ENCODE results near the gene SLX9. TPM values are rescaled to one million over a fixed set of nuclear protein-coding genes. Genes with fewer than 3 reads are reported as not detected.

Gene SLX9
- total RNA-seq, 3 donors from 2014 or later: 15.8 to 17.7 (median 17.0) TPM

DNA sequence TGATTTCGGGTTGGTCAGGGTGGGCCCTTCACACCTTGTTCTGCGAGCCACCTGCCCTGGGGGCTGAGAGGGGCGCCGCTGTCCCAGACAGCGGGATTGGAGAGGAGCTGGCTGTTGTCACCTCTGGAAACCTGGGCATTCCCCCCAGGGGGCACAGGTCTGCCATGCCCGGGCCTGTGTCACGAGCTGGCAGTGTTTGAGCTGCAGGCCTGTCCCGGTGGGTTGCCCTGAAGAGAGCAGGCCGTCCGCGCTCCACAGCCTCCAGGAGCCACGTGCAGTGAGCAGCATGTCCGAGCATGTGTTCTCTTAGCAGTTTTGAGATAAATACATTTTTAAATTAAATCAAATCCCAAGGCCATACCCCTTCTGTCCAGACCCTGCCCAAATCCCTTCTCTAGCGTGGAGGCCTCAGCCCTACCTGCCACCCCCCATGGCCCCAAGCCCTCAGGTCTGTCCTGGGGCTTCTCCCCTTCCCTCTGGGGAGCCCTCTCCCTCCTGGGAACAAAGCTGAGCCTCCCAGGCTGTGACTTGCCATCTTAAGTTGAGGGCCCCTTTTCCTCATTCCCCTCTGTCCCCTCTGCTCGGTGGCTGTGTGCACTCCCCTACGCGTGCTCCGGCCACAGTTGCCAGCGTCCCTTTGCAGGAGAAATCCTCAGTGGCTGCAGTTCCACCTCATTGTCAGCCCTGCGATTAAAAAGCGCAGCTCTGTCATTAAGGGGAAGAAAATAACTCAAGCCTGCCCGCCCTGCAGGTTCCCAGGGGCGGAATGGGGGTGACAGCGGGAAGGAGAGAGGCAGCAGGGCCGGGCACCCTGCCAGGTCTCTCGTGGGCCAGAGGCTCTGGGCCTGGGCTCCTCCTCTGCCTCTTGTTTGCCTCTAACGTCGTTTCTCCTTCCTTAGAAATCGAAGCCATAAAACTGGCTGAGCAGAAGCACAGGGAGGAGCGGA, 26.6 kb downstream of the SLX9 start:
- no peak for DNase-seq (ENCODE audit: low spot score in 2 of 2)
- Histone ChIP-seq H3K36me3 (no peaks in the 10 kb centered on the region), H3K27ac (peak overlapping the region; percentile 66 to 87), H3K27me3 (no peaks in the 10 kb centered on the region), H3K9me3 (no peaks in the 10 kb centered on the region), H3K4me3 (peak overlapping the region in 2 of 3 donors; percentile 15 to 51), H3K4me1 (peaks cover 19 to 21% of the 10 kb centered on the region in 2 donors)
- TF ChIP-seq POLR2AphosphoS5 (IDR thresholded peaks at IDR 0.05) (no peak), POLR2A (IDR thresholded peaks at IDR 0.05) (no peak)
- intact Hi-C loops (cut with DNase I; ENCODE audit: low total_unique reads): no loop called here

GRCh38 chr21:44967082-44968047, 27.5 kb downstream of the SLX9 start:
- DNase-seq (ENCODE audit: low spot score in 2 of 2): no peak
- Histone ChIP-seq H3K36me3 (no peaks in the 10 kb centered on the region), H3K4me3 (peak overlapping the region in 2 of 3 donors; percentile 15 to 51), H3K27me3 (no peaks in the 10 kb centered on the region), H3K4me1 (peaks cover 19 to 21% of the 10 kb centered on the region in 2 donors), H3K27ac (peak overlapping the region; percentile 66 to 87), H3K9me3 (no peaks in the 10 kb centered on the region)
- intact Hi-C loops (cut with DNase I; ENCODE audit: low total_unique reads): no loop called here
- no peak for TF ChIP-seq POLR2AphosphoS5 (IDR thresholded peaks at IDR 0.05)
- TF ChIP-seq, protein P1, sequence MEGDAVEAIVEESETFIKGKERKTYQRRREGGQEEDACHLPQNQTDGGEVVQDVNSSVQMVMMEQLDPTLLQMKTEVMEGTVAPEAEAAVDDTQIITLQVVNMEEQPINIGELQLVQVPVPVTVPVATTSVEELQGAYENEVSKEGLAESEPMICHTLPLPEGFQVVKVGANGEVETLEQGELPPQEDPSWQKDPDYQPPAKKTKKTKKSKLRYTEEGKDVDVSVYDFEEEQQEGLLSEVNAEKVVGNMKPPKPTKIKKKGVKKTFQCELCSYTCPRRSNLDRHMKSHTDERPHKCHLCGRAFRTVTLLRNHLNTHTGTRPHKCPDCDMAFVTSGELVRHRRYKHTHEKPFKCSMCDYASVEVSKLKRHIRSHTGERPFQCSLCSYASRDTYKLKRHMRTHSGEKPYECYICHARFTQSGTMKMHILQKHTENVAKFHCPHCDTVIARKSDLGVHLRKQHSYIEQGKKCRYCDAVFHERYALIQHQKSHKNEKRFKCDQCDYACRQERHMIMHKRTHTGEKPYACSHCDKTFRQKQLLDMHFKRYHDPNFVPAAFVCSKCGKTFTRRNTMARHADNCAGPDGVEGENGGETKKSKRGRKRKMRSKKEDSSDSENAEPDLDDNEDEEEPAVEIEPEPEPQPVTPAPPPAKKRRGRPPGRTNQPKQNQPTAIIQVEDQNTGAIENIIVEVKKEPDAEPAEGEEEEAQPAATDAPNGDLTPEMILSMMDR (IDR thresholded peaks at IDR 0.05): no peak
- TF ChIP-seq POLR2A (IDR thresholded peaks at IDR 0.05): no peak

- no peak overlapping the region for H3K4me3 ChIP-seq
- no peaks in the 10 kb centered on the region for H3K9me3 ChIP-seq
- TF ChIP-seq POLR2A (IDR thresholded peaks at IDR 0.05): no peak
- TF ChIP-seq POLR2AphosphoS5 (IDR thresholded peaks at IDR 0.05): no peak
- TF ChIP-seq, protein P1 (IDR thresholded peaks at IDR 0.05): no peak
- DNase-seq (ENCODE audit: low spot score in 2 of 2): no peak
- no peaks in the 10 kb centered on the region for H3K27me3 ChIP-seq
- H3K36me3 ChIP-seq: no peaks in the 10 kb centered on the region
- intact Hi-C loops (cut with DNase I; ENCODE audit: low total_unique reads): no loop called here
- peak overlapping the region; percentile 18 to 63 for H3K27ac ChIP-seq
- peaks cover 19 to 21% of the 10 kb centered on the region in 2 donors for H3K4me1 ChIP-seq
Measured at GRCh38 chr21:44969066-44969670, 29.3 kb downstream of the SLX9 start.

GRCh38 chr21:44969931-44970755, 30.3 kb downstream of the SLX9 start:
- DNase-seq (ENCODE audit: low spot score in 2 of 2): peak in 1 of 2 donors; percentile 53
- intact Hi-C loops (cut with DNase I; ENCODE audit: low total_unique reads): no loop called here
- no peak overlapping the region for H3K4me3 ChIP-seq
- H3K27ac ChIP-seq: peak overlapping the region in 1 of 2 donors; percentile 63
- H3K27me3 ChIP-seq: no peaks in the 10 kb centered on the region
- TF ChIP-seq, protein P1 (IDR thresholded peaks at IDR 0.05): no peak
- TF ChIP-seq POLR2AphosphoS5 (IDR thresholded peaks at IDR 0.05) (no peak), POLR2A (IDR thresholded peaks at IDR 0.05) (no peak)
- peaks cover 19 to 21% of the 10 kb centered on the region in 2 donors for H3K4me1 ChIP-seq
- no peaks in the 10 kb centered on the region for H3K36me3 ChIP-seq
- H3K9me3 ChIP-seq: no peaks in the 10 kb centered on the region

Measured in breast epithelium (tissue), 4 donors.